Activated CD8-positive, alpha-beta memory T cell treated with anti-CD3 and anti-CD28 coated beads, Interleukin-2, amount 10 ng/mL, durations not matched to agents 7 days and 5 days (primary cell): ENCODE data around the gene PHKB. TPM values are rescaled to one million over a fixed set of nuclear protein-coding genes. Genes with fewer than 3 reads are reported as not detected.

Experiments
- ATAC-seq: fragments of 150-1000 bp; cut with Tn5 transposase; one replicate; pipeline ENCODE4 v1.10.0; 2021; ENCODE audit warnings: moderate library complexity
- CTCF ChIA-PET: fragments of 350-600 bp; sonication (Branson Sonifier 250); formaldehyde crosslinking; loops from one replicate; lab custom pipeline; 2021; ENCODE audit warnings: antibody characterized with exemption; lab: Charles Lee
- DNase-seq: peaks from one replicate; pipeline ENCODE4 v3.0.0-alpha.2; 2020
- H3K27ac Mint-ChIP-seq: one replicate; pipeline ENCODE4 v1.8.0; 2021; ENCODE audit warnings: mild to moderate bottlenecking, mixed read lengths
- H3K27me3 Mint-ChIP-seq: one replicate; pipeline ENCODE4 v1.8.0; 2021; ENCODE audit warnings: mixed read lengths
- H3K36me3 Mint-ChIP-seq: one replicate; pipeline ENCODE4 v1.8.0; 2021; ENCODE audit warnings: mild to moderate bottlenecking, mixed read lengths
- H3K4me1 Mint-ChIP-seq: one replicate; pipeline ENCODE4 v1.8.0; 2021; ENCODE audit warnings: mixed read lengths
- H3K4me3 Mint-ChIP-seq: one replicate; pipeline ENCODE4 v1.8.0; 2021; ENCODE audit warnings: mild to moderate bottlenecking, moderate library complexity, mixed read lengths
- H3K9me3 Mint-ChIP-seq: one replicate; pipeline ENCODE4 v1.8.0; 2022; ENCODE audit warnings: low read depth, mixed read lengths
- total RNA-seq, 2 experiments: library from RNA; stranded (reverse); gene quantifications; one replicate each; pipeline ENCODE4 v1.2.3, GENCODE V29; 2021

The PHKB gene
- total RNA-seq, 2 experiments from 2014 or later, result 33.7 to 35.7 TPM

- ATAC-seq, result no peak
- H3K9me3 Mint-ChIP-seq, result no peaks in the 10 kb centered on the region
- DNase-seq, result no peak
- peaks cover 50% of the 10 kb centered on the region for H3K36me3 Mint-ChIP-seq
- no peak overlapping the region for H3K27ac Mint-ChIP-seq
- no peaks in the 10 kb centered on the region for H3K4me1 Mint-ChIP-seq
- no peak overlapping the region for H3K4me3 Mint-ChIP-seq
- H3K27me3 Mint-ChIP-seq, result no peaks in the 10 kb centered on the region
- CTCF ChIA-PET, result no interaction called here
Measured at GRCh38 chr16:47499700-47500264, 38.7 kb downstream of the PHKB start.

DNA sequence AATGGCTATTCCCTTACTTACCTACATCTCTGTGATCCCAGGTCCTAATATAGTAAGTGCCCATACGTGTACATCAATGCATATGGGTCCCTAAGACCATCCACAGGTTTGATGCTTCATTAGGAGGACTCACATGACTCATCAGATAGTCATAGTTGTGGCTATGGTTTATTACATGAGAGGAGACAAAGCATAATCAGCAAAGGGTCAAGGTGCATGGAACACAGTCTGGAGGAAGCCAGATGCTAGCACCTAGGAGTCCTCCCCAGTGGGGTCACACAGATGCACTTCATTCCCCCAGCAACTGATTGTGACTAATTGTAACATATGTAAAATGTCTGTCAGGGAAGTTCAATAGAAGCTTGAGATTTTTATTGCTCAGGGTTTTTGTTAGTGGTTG, 42.8 kb downstream of the PHKB start:
- no peaks in the 10 kb centered on the region for H3K9me3 Mint-ChIP-seq
- no peak overlapping the region for H3K4me3 Mint-ChIP-seq
- H3K27me3 Mint-ChIP-seq, result no peaks in the 10 kb centered on the region
- H3K36me3 Mint-ChIP-seq, result peaks cover 47% of the 10 kb centered on the region
- no peak overlapping the region for H3K27ac Mint-ChIP-seq
- no peak for DNase-seq
- CTCF ChIA-PET, result no interaction called here
- no peak for ATAC-seq
- H3K4me1 Mint-ChIP-seq, result no peaks in the 10 kb centered on the region

- H3K27ac Mint-ChIP-seq, result no peak overlapping the region
Measured at GRCh38 chr16:47504599-47504998, 43.5 kb downstream of the PHKB start.

GRCh38 chr16:47506800-47507199, 45.7 kb downstream of the PHKB start:
- Mint-ChIP-seq H3K9me3 (no peaks in the 10 kb centered on the region), H3K4me1 (no peaks in the 10 kb centered on the region), H3K4me3 (no peak overlapping the region), H3K27me3 (no peaks in the 10 kb centered on the region), H3K36me3 (peaks cover 34% of the 10 kb centered on the region), H3K27ac (no peak overlapping the region)
- no peak for DNase-seq
- no peak for ATAC-seq
- CTCF ChIA-PET, result no interaction called here

More at GRCh38 chr16:47504599-47504998, 43.5 kb downstream of the PHKB start:
- peaks cover 41% of the 10 kb centered on the region for H3K36me3 Mint-ChIP-seq
- no peaks in the 10 kb centered on the region for H3K4me1 Mint-ChIP-seq
- DNase-seq (no peak), ATAC-seq (no peak)
- no peaks in the 10 kb centered on the region for H3K9me3 Mint-ChIP-seq
- no peak overlapping the region for H3K4me3 Mint-ChIP-seq
- H3K27me3 Mint-ChIP-seq, result no peaks in the 10 kb centered on the region
- CTCF ChIA-PET, result no interaction called here

DNA sequence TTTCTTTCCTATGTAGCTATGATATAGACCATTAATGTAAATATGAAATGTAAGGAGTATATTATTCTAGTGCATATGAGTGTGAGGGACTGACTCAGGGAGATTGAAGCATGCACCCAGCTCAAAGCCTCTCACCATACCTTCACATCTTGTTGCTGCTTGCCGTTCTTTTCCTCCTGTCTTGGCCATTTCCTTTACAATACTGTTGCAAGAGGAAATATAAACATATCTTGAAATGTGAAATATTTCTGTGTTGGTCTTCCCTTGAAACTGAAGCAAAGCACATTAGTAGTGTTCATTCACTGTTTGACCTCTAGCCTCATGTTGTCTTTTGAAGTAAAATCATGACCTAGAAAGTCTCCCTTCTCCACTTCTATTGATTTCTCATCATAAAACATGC, 46.6 kb downstream of the PHKB start:
- no peaks in the 10 kb centered on the region for H3K9me3 Mint-ChIP-seq
- no peak overlapping the region for H3K27ac Mint-ChIP-seq
- DNase-seq (no peak), ATAC-seq (no peak)
- no peaks in the 10 kb centered on the region for H3K4me1 Mint-ChIP-seq
- H3K4me3 Mint-ChIP-seq, result no peak overlapping the region
- CTCF ChIA-PET, result no interaction called here
- H3K27me3 Mint-ChIP-seq, result no peaks in the 10 kb centered on the region
- peaks cover 38% of the 10 kb centered on the region for H3K36me3 Mint-ChIP-seq

DNA sequence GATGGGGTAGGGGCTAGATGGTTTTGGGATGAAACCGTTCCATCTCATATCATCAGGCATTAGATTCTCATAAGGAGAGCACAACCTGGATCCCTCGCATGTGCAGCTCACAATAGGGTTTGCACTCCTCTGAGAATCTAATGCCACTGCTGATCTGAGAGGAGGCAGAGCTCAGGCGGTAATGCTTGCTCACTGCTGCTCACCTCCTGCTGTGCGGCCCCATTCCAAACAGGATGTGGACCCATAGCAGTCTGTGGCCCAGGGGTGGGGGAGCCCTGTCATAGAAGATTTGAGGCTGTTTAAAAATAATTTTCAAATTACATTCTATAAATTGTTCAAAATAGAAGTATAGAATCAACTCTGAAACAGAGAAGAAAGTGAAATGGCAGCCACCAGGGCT, 50.8 kb downstream of the PHKB start:
- ATAC-seq, result no peak

DNA sequence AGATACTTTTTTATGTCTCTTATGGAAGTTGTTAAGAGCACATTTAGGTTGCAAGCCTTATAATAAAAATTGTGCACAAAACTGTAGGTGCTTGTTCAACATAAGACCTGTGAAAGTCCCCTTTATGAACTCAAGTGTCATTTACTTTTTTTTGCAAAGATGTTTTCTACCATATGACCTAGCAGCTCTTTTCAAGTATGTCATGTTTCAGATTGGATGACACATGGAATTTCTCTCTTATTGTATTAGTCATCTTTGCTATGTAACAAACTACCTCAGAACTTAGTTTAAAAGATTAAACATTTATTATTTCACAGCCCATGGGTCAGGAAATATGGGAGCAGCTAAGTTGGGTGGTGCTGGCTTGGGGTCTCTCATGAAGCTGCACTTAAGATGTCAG, 57.9 kb downstream of the PHKB start:
- CTCF ChIA-PET, result no interaction called here
- Mint-ChIP-seq H3K27me3 (no peaks in the 10 kb centered on the region), H3K27ac (no peak overlapping the region), H3K4me3 (no peak overlapping the region), H3K36me3 (peaks cover 24% of the 10 kb centered on the region), H3K9me3 (no peaks in the 10 kb centered on the region), H3K4me1 (peaks cover 8% of the 10 kb centered on the region)
- ATAC-seq (no peak), DNase-seq (no peak)

More for the DNA sequence above, 50.8 kb downstream of the PHKB start:
- Mint-ChIP-seq H3K4me3 (no peak overlapping the region), H3K27ac (no peak overlapping the region), H3K9me3 (no peaks in the 10 kb centered on the region), H3K4me1 (no peaks in the 10 kb centered on the region), H3K36me3 (peaks cover 20% of the 10 kb centered on the region), H3K27me3 (no peaks in the 10 kb centered on the region)
- CTCF ChIA-PET, result no interaction called here
- DNase-seq, result no peak

DNA sequence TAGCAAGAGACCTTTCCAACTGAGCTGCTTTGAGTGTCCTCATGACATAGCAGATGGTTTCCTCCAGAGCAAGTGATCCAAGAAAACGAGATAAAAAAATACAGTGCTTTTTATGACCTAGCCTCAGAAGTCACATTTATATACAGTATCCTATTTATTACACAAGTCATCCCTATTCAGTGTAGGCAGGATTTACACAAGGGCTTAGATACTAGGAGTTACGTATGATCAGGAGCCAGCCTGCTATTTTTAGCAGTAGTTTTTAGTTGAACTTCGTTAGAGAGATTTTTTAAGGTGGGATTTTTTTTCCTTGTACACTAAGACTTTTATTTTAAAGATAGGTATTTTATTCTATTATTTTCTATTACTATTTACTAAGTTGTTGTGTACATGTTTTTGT, 58.4 kb downstream of the PHKB start:
- Mint-ChIP-seq H3K27me3 (no peaks in the 10 kb centered on the region), H3K4me3 (no peak overlapping the region), H3K4me1 (peaks cover 8% of the 10 kb centered on the region), H3K27ac (no peak overlapping the region), H3K36me3 (peaks cover 25% of the 10 kb centered on the region), H3K9me3 (no peaks in the 10 kb centered on the region)
- CTCF ChIA-PET, result interaction anchor here (1.1 kb wide), 1 partner anchor 9 kb away, joined by 3 read pairs; no protein-coding TSS in a partner anchor
- ATAC-seq, result no peak
- no peak for DNase-seq

DNA sequence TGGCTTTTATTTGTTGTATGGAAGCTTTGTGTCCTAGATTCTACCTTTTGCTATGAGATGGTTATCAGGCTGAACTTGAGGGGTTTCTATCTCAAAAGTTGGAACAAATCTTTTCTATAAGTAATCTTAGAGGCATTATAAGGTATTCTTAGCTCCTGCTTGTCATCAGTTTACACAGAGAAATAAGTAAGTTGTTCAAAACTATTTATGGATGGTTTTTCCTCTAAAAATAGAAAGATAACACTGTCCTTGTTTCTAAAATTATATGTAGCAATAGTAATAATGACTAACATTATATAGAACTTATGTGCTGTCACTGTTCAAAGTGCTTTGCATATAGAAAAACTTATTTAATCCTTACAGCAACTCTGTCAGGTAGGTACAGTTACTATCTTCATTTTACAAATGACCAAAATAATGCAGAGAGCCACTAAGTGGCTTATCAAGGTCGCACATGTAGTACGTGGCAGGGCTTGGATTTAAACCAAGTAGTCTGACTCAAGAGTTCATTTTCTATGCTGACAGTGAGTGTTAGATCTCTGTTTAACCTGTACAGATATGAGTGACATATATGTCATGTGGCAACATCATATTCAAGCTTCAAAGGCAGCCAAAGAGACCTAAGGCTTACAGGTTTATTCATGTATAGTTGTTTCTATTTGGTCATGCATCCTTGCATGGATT, 59.0 kb downstream of the PHKB start:
- DNase-seq (no peak), ATAC-seq (no peak)
- H3K27ac Mint-ChIP-seq, result no peak overlapping the region
- H3K9me3 Mint-ChIP-seq, result no peaks in the 10 kb centered on the region
- peaks cover 23% of the 10 kb centered on the region for H3K36me3 Mint-ChIP-seq
- H3K27me3 Mint-ChIP-seq, result no peaks in the 10 kb centered on the region
- CTCF ChIA-PET, result interaction anchor here (1.1 kb wide), 1 partner anchor 9 kb away, joined by 3 read pairs; no protein-coding TSS in a partner anchor
- H3K4me1 Mint-ChIP-seq, result peaks cover 8% of the 10 kb centered on the region
- no peak overlapping the region for H3K4me3 Mint-ChIP-seq

GRCh38 chr16:47523342-47524006, 62.3 kb downstream of the PHKB start:
- H3K27ac Mint-ChIP-seq, result no peak overlapping the region
- no peak for DNase-seq
- no peak for ATAC-seq
- peaks cover 8% of the 10 kb centered on the region for H3K4me1 Mint-ChIP-seq
- H3K27me3 Mint-ChIP-seq, result no peaks in the 10 kb centered on the region
- no peak overlapping the region for H3K4me3 Mint-ChIP-seq
- CTCF ChIA-PET, result interaction anchor here (0.6 kb wide), 1 partner anchor 180 kb away, joined by 3 read pairs; no protein-coding TSS in a partner anchor
- H3K36me3 Mint-ChIP-seq, result peaks cover 26% of the 10 kb centered on the region
- no peaks in the 10 kb centered on the region for H3K9me3 Mint-ChIP-seq

DNA sequence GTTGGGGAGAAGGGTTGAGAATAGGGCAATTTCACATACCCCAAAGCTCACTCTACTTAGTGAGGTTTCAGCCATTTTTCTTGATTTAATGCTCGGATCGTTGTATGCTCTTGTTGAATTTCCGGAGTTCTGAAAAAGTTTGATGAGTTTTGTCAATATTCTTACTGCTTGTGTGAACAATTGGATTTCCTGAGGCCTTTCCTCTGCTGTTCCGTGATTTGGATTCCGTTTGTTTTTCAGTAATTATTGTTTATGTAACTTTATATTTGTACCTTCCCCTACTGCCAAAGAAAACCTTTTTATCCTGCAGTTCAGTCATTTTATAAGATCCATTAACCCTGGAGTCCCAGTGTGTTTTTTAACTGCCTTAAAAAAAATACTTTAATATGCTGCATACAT, 62.9 kb downstream of the PHKB start:
- Mint-ChIP-seq H3K27ac (no peak overlapping the region), H3K4me3 (no peak overlapping the region), H3K9me3 (no peaks in the 10 kb centered on the region), H3K27me3 (no peaks in the 10 kb centered on the region), H3K4me1 (peaks cover 8% of the 10 kb centered on the region), H3K36me3 (peaks cover 26% of the 10 kb centered on the region)
- DNase-seq (no peak), ATAC-seq (no peak)
- CTCF ChIA-PET, result no interaction called here

- Mint-ChIP-seq H3K27ac (no peak overlapping the region), H3K4me1 (peaks cover 2% of the 10 kb centered on the region), H3K4me3 (no peak overlapping the region), H3K9me3 (peaks cover 2% of the 10 kb centered on the region), H3K36me3 (peaks cover 23% of the 10 kb centered on the region), H3K27me3 (no peaks in the 10 kb centered on the region)
- ATAC-seq, result no peak
- CTCF ChIA-PET, result interaction anchor here (1.1 kb wide), 1 partner anchor 13 kb away, joined by 3 read pairs; no protein-coding TSS in a partner anchor
- DNase-seq, result no peak
Measured at GRCh38 chr16:47528431-47528830, 67.3 kb downstream of the PHKB start.

- CTCF ChIA-PET, result no interaction called here
- Mint-ChIP-seq H3K27ac (no peak overlapping the region), H3K36me3 (peaks cover 30% of the 10 kb centered on the region), H3K9me3 (peaks cover 2% of the 10 kb centered on the region), H3K27me3 (no peaks in the 10 kb centered on the region), H3K4me1 (peaks cover 3% of the 10 kb centered on the region), H3K4me3 (no peak overlapping the region)
- ATAC-seq, result no peak
- DNase-seq, result no peak
Measured at GRCh38 chr16:47533744-47534292, 72.7 kb downstream of the PHKB start.
